GM18499 (cell line): Measurements from ENCODE around the gene AFF3.

ENCODE experiments used
- ATAC-seq: cut with Tn5 transposase; IDR thresholded peaks from one replicate; pipeline ENCODE4 v1.9.1; 2021; ENCODE audit warnings: moderate number of reproducible peaks; ENCODE audit not compliant: insufficient read depth, unreplicated experiment

Gene AFF3

DNA sequence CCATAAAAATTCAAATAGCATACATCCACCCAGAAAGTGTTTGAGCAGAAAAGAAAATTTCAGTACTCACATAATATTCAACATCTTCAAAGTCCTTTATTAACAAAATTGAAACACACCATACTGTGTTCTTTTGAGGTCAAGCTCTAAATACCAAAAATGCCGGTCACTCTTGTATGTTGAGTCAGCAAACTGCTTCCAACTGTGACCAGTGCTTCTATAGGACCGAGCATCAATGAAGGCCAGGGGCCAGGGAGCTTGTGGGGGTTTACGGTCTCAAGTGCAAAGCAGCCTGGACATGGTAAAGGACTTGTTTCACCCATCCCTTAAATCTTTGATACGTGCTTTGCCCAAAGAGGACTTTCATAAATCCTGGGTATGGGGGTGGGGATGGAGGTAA lies 539.9 kb downstream of the AFF3 start:
- ATAC-seq: no peak

DNA sequence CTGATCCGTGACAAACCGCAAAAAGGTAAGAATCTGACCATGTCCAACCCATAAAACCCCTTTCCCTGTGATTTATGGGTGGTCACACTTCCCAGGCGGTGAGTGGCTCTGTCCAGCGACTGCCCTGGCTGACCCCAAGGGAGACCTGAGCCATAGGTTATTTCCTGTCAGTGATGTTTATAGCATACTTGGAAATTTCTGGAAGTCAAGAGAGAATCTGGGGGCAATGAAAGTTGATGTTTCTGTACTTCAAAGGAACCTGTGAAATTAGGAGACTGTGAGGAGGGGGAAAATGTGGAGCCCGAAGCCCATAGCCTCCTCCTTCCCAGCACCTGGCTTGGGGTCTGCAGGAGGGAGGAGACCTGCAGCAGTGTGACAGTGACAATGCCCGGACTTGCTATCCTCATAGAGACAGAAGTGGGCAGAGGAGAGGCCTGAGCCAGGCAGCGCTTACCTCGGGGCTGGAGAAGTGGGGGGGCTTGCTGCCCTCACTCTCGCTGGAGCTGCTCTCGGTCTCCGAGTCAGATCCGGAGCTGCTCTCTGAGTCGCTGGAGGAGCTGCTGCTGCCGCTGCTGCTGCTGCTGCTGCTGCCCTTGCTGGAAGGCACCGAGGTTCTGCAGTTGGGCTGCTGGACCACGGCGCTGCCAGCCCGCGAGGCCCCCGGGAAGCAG lies 541.3 kb downstream of the AFF3 start:
- no peak for ATAC-seq

DNA sequence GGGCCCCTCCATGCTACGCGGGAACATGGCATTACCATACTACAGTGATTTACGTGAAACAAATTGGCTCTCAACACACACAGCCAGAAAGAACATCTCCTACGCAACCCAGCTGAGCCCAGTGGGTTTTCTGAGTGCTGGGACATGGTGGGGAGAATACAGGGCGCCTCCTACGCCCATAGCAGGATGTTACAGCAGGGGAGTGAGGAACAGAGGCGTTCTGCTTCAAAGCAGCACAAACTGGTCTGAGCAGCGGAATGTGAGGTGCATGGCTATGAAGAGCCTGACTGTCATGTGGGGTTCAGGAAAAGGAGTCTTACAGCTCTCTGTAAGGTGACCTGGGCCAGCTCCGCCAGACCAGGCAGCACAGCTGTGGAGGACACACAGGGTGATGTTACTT lies 543.9 kb downstream of the AFF3 start:
- ATAC-seq: no peak

DNA sequence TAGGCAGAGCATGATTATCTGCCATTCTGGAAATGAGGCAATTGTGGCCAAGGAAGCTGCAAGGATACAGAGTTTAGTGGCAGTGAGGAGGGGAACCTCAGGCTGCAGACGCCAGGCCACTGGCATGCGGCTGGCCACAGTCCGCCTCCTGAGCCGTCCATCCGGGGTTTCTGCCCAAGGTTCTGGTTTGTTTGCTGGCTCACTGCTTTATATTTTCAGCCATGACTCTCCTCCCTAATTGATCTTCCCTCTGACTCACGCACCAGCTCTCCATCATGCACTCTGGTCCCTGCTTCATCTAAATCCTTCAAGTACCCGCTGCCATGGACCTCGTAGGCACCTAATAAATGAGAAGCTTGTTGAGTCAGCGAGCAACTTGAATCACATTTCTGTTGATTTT lies 544.8 kb downstream of the AFF3 start:
- ATAC-seq: no peak

DNA sequence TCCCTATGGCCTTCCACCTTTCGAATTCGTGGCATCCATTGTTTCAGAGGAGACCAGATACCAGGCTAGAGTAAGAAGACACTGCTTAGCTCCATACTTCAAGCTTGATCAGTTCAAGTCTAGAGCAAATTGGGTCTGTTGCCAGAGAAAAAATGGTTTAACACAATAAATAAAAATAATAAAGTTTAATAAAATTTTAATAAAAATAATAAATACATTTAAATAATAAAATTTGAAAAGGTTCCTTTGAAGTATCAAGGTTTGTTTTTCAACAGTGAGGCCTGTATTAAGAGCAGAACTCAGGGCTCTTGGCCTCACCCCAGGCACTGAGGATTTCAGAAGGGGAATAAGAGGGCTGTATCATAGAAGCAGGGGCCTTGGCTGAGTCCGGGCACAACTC lies 547.0 kb downstream of the AFF3 start:
- no peak for ATAC-seq

DNA sequence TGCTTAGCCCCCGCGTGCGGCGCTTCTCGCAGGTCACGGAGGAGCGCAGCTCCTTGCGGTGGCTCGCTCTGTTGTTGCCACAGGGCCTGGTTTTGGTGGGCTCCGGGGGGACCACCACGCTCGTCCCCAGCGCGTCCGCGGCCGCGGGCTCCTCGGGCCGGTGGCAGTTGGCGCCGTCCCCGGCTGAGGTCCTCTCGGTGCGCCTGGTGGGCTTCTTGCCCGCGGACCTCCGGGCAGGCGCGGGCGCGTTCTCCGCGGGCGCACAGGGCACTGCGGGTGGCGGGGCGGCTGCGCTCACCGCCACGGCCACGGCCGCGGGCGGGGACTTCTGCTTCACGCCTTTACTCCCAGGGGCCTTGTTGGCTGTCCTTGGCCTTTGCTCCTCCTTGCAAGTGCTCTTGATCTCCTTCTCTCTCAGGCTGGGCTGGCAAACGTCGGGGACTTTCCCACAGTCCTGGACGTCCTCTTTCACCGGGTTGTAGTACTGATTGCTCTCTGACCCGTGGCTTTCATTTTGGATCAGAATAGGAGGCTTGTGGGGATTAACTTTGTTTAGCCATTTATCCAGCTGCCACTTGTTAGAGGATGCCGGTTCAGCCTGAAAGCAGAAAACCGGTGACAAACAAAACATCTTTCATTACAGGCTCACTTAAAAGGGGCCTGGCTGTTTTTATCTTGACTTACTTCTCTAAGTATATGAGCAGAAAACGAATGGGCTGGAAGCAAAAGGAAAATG lies 548.5 kb downstream of the AFF3 start:
- no peak for ATAC-seq

DNA sequence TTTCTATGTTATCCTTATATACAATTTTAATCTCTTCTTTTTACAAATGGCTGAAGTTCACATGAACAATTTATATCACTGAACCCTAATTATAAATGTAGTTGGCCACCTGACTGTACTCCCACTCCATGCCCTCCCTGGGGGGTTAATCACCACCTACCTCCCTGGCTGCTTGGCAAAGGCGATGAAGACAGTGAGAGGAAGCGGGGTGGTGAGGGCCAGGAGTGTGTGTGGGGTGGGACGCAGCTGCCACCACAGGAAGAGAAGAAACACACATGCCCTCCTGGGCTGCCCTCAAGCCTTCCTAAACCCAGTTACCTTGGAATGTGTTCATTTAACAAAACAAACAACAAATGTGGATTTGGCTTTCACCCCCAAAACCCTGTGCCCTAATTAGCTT lies 565.6 kb downstream of the AFF3 start:
- ATAC-seq: no peak

DNA sequence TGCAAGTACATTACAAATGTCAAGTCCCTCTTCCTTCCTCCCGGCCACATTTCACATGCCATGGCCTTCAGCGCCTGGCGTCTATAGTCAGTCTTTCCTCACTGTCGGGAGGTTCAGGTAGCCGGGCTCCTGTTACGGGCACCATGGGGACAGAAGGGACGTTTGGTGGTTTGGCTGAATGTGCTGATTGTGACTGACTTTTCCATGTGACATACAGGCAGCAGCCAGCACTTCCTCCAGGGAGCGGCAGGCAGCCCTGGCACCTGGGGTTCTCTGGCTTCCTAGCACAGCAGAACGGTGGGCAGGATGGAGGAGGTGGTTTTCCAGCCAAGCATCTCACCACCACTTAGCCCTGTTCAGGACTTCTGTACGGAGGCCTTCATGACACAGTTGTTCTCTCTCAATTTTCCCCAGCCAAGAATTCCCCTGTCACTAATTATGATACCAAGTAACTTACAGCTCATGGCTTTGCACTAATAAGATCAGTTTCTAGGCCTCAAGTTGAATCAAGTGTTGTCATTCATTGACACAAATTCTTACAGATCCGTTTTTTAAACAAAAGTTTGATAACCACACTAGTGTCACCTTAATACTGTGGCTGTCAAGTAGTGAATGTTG lies 568.6 kb downstream of the AFF3 start:
- no peak for ATAC-seq

DNA sequence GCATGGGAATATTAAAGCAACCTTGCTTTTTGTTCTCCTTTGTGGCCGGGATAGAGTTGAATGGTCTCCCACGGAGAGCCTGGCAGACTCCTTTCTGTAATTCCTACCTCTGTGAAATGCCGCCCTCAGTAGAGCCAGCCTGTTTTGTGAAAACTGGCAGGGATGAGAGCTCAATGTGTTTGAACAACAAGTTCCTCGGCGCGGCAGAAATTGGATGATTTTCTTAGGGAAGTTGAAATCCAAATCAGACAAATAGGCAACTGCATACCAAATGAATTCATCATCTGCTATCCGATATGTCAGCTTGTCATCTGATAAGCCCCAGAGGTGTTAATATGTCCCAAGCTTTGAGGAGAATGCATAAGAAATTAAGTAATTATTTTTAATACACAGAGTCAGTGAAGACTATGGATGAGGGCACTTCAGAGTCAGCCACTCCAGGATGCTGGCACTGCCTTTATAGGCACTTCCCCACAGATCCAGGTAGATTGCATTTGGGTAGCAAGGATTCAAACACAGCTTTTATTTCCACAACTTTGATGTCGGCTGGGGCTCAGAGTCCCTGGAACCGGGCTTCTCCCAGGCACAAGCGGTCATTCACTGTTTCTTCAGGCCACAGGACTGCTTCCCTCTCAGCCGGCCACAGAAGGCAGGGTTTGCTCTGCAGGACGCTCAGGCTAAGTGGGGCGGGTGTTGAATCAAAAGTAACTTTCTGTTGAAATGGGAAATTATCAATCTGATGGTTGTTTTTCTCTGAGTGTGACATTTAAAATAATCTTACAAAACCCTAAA lies 569.8 kb downstream of the AFF3 start:
- no peak for ATAC-seq

DNA sequence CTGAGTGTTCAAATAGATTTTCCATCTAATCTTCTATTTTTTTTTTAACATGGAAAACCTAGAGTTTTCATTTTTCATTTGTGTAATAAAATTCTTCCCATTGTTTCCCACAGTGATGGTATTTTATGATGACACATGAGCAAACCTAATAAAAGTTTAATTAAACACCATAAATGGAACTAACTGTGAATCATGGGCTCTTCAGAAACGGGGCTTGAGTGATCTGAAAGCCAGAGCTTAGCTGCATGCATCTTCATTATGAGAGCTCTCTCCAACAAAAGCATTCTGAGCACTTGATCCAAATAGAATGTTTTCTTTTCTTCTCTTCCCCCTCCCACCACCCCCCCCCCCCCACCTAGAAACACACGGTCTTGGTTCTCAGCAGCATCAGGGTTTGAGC lies 570.4 kb downstream of the AFF3 start:
- ATAC-seq: no peak

DNA sequence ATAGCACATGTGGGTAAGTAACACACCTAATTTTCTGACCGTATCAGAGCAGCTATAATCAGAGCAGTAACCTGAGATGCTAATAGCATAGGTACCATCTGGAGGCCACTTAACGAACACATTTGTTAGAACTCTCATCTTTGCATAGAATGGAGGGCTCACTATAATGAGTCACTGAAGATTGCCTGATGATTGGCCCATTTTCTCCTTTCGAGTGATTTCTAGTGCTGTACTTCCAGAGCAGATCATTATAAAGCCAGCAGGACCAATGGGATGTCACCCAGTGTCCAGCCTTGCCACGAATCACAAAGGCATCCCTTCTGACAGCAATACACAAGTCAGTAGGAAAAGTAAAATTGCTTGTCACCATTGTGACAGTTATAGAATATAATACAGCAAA lies 570.9 kb downstream of the AFF3 start:
- no peak for ATAC-seq

DNA sequence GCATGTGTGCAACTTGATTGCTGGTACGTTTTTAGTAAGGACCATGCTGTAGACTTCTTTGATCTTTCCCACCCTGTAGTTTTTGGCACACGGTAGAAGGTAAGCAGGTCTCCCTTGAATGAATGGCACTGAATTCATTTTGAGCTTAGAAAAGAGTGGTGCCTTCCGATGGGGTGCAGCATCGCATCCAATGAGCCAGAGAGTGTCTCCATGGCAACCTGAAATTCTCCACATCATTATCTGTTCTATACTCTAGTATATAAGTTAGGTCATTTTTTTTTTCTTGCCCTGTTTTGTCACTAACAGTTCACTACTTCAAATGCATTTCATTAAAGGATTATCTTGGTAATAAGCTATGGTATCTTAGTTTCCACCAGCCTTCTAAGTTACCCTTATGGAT lies 571.4 kb downstream of the AFF3 start:
- no peak for ATAC-seq

DNA sequence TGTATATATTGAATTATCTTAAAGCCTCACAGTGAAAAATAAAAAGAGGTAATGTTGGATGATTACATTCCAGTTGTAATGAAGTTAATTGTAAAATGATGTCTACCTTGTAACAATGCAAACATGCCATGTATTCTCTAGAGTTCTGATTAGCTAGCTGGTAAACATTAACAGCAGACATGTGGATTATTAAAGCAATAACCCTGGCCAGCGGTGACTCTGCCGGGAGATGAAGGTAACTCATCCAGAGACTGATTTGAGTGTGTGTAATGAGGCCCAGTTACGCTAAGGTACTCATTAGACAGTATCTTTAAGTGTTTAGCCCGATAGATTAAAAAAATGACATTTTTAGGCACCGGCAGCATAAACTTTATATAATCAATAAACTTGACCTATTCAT lies 573.0 kb downstream of the AFF3 start:
- no peak for ATAC-seq

DNA sequence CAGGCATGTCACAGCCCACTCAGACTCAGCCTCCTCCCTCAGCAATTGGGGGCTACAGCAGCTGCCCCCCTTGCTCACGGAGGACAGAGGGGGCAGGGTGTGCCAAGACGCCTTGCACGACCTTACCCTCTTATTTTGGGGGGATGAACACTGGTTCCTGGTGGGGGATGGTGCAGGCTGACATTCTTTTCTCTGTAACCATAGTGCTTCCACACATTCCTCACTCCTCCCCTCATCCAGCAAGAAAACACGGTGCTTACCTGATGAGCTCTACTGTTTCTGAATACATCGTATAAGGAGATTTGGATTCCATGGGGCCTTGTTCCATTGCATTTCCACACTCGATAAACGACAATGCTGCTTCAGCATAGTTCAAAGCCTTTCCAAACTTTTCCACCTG lies 577.2 kb downstream of the AFF3 start:
- ATAC-seq: no peak

DNA sequence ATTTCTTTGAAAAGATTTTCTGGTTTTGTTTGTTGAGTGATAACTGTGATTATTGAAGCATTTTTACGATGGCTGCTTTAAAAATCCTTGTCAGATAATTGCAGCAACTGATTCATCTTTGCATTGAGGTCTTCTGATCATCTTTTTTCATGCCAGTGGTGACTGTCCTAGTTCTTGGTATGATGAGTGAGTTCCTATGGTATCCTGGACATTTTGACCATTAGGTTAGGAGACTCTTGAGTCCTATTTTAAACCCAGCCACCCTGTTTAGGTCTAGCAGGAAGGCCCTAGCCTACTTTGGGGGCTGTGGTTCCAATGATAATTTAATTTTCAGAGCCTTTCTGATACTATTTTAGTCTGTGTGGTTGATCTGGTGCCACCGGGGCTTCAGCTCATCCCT lies 579.9 kb downstream of the AFF3 start:
- no peak for ATAC-seq

DNA sequence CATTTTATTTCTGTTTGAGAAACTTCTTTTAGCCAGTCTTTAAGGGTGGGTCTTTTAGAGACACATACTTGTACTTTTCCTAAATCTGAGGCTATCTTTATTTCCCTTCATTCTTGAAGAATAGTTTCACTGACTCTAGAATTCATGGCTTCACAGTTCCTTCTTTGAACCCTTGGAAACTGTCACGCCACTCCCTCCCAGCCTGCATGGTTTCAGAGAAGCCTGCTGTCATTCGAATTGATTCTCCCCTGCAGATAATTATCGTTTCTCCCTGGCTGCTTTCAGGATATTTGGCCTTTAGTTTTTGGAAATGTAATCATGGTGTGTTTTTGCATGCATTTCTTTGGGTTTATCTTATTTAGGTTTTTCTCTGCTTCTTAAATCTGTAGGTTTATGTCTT lies 580.6 kb downstream of the AFF3 start:
- no peak for ATAC-seq

DNA sequence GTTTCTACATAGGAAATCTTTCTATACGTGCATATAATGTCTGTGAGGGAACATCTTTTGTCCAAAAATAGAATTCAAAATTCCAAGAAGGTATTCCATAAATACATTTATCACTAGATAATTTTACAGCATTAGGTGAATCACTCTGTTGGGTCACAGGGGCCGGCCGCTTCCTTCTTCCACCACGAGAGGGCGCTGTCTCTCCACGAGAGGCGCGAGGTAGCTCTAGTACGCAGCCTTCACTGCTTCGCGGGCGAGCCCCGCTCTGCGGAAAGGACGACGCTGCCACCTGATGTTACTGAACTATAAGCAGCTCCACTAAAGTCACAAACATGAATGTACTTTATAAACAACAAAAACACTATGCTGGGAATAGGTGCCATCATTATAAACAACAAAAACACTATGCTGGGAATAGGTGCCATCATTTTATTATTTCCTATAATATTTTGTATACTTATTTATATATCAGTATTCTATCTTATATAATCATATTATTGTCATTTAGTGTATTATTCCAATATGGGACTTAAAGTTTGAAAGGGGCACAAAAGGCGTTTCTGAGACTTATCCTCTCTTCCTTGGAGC lies 583.2 kb downstream of the AFF3 start:
- ATAC-seq: no peak

DNA sequence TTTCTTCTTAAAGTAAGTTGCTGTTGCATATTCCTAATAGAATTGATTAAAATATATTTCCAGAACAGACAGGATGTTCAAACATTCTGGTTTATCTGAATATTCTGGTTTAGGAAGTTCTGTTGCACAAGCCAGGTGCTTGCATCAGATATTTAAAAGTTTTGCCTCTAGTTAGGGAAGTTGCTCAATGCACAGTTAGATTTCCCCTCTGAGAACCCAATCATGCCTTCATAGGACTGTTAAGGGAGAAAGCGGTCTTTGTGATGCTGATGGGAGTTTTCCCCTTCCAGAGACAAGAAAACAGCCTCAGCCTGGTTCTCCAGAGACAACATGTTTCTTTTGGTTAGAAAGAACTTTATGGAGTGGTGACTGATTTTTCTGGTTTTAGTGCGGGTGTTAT lies 587.0 kb downstream of the AFF3 start:
- no peak for ATAC-seq

DNA sequence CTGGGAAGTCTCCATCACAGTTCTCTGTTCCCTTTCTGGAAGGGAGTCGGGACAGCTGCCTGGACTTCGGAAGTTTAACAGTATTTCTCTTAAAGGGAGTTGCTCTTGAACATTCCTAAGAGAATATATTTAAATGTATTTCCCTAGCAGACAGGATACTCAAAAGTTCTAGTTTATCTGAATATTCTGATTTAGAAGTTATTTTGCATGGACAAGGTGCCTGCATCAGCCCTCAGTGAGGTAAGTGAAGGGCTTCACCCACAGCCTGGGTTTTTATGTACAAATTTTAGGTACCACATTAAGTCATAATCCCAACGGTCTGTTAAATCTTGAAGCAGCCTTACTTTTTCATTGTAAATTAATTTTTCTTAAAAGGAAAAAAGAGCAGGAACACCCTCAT lies 587.5 kb downstream of the AFF3 start:
- ATAC-seq: no peak

DNA sequence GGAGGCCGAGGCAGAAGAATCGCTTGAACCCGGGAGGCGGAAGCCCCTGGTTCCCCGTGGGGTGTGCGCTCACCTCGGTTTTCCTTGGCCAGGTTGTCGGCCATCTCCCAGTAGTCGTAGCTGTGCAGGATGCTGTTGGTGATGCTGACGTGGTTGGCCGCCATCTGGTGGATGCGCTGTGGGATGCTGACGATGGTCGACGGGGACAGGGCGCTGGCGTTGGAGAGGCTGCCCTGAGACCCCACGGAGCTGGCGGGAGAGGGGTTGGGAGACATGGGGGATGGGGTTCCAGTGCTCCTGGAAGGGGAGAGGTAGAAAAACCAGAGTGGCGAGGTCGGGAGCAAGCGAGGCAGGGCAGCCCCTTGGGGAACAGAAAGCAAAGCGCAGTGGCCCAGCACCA lies 588.2 kb downstream of the AFF3 start:
- ATAC-seq: no peak

DNA sequence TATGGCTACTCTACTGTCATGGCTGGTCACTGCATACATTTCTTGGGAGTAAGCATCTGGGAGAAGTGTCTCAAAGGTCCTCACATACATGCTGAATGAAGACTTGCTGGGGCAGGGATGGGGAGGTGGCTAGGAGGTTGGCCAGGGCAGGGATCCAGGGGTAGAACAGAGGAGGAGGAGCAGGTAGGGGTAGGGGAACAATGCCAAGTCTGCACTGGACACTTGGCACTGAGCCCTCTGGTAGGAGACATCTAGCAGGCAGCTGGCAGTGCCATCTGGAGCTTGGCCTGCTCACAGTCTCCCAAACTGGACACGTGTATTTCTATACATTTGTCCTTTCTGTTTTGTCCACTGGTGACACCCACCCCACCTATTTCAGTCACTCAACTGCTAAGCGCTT lies 589.9 kb downstream of the AFF3 start:
- ATAC-seq: no peak
